KMS-11 (cell line): Measurements from ENCODE around the gene FGD6.

Experiments used
- H2AFZ ChIP-seq: fragments of 200-600 bp; sonication (generic); 2 replicates; pipeline ENCODE4 v1.6.1; 2016; ENCODE audit warnings: antibody characterized with exemption, mixed run types, low read depth
- H3K27ac ChIP-seq: fragments of 200-600 bp; sonication (generic); 2 replicates; pipeline ENCODE4 v1.6.1; 2016; ENCODE audit warnings: mild to moderate bottlenecking, mixed run types
- H3K27me3 ChIP-seq: fragments of 200-600 bp; sonication (generic); 2 replicates; pipeline ENCODE4 v1.6.1; 2017; ENCODE audit warnings: mild to moderate bottlenecking, low read depth, mixed run types, moderate library complexity; ENCODE audit not compliant: insufficient read depth
- H3K36me3 ChIP-seq: fragments of 200-600 bp; sonication (generic); 2 replicates; pipeline ENCODE4 v1.6.1; 2017; ENCODE audit warnings: mild to moderate bottlenecking, mixed run types; ENCODE audit not compliant: insufficient read depth
- H3K4me1 ChIP-seq: fragments of 200-600 bp; sonication (generic); 2 replicates; pipeline ENCODE4 v1.6.1; 2016; ENCODE audit warnings: mild to moderate bottlenecking, low read depth, mixed run types; ENCODE audit not compliant: poor library complexity, severe bottlenecking
- H3K4me2 ChIP-seq: fragments of 200-600 bp; sonication (generic); 2 replicates; pipeline ENCODE4 v1.7.0; 2016; ENCODE audit warnings: mild to moderate bottlenecking, mixed run types
- H3K4me3 ChIP-seq: fragments of 200-600 bp; sonication (generic); IDR thresholded peaks from 2 replicates; pipeline ENCODE4 v1.6.1; 2017; ENCODE audit warnings: low read depth, low read length, mixed read lengths; ENCODE audit not compliant: insufficient read depth
- H3K79me2 ChIP-seq: fragments of 200-600 bp; sonication (generic); 2 replicates; pipeline ENCODE4 v1.6.1; 2016; ENCODE audit warnings: low read depth, mixed run types; ENCODE audit not compliant: insufficient read depth
- H3K9ac ChIP-seq: fragments of 200-600 bp; sonication (generic); 2 replicates; pipeline ENCODE4 v1.6.1; 2016; ENCODE audit warnings: mild to moderate bottlenecking, mixed run types
- H4K20me1 ChIP-seq: fragments of 200-600 bp; sonication (generic); 2 replicates; pipeline ENCODE4 v1.6.1; 2016; ENCODE audit warnings: mild to moderate bottlenecking, mixed run types; ENCODE audit not compliant: insufficient read depth
- TF ChIP-seq, protein P1 (sequence below): fragments of 200-600 bp; sonication (generic); conservative IDR thresholded peaks from 2 replicates; pipeline ENCODE4 v1.6.1; 2017; ENCODE audit warnings: low read depth, mild to moderate bottlenecking, antibody characterized with exemption, low read length, moderate library complexity, mixed read lengths

Gene FGD6

DNA sequence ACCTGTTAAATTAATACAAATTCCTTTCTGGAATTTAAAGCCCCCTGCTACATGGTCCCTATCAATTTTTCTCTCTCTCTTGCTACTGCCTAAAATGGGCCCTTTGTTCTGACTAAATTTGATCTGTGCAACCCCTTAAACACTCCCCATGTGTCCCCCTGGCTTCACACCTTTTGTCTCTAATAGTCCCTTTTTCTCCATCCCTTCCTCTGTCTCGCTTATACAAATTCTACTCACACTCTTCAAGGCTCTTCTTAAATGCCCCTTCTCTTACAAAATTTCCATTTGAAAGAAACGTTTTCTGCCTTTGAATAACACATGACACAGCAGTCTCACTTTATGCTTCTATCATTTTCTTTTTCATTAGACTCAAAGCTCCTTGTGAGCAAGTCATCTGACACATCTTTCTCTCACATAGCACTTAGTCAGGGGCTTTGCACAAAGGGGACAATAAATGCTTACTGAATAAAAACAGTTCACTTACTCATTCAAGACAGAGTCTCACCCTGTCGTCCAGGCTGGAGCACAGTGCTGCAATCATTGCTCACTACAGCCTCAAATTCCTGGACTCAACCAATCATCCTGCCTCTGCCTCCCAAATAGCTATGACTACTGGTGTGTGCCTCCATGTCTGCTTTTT lies 102.4 kb downstream of the FGD6 start:
- Histone ChIP-seq H3K79me2 (no peaks in the 10 kb centered on the region), H3K9ac (no peak overlapping the region), H3K27me3 (no peaks in the 10 kb centered on the region), H3K36me3 (no peaks in the 10 kb centered on the region), H3K27ac (no peak overlapping the region), H3K4me3 (no peak overlapping the region), H2AFZ (no peak overlapping the region), H3K4me1 (peaks cover 11% of the 10 kb centered on the region), H4K20me1 (no peaks in the 10 kb centered on the region), H3K4me2 (no peak overlapping the region)
- TF ChIP-seq, protein P1, sequence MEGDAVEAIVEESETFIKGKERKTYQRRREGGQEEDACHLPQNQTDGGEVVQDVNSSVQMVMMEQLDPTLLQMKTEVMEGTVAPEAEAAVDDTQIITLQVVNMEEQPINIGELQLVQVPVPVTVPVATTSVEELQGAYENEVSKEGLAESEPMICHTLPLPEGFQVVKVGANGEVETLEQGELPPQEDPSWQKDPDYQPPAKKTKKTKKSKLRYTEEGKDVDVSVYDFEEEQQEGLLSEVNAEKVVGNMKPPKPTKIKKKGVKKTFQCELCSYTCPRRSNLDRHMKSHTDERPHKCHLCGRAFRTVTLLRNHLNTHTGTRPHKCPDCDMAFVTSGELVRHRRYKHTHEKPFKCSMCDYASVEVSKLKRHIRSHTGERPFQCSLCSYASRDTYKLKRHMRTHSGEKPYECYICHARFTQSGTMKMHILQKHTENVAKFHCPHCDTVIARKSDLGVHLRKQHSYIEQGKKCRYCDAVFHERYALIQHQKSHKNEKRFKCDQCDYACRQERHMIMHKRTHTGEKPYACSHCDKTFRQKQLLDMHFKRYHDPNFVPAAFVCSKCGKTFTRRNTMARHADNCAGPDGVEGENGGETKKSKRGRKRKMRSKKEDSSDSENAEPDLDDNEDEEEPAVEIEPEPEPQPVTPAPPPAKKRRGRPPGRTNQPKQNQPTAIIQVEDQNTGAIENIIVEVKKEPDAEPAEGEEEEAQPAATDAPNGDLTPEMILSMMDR, result no peak

DNA sequence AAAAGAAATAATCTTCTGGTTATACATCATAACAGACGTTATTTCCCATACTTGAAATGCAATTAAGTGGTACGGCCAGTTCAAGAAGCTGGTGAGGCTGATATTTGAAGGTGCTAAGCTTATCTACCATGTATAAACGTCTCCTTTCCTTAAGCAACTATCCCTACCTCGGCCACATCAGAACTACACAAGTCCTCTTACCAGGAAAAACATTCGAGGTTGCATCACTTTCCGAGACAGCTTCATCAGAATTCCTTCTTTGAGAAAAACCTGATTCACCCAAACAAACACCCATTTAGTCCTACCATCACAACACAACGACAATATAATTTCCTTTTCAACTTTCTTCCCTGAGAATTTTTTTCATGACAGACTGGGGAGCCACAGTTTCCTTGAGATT lies 109.9 kb downstream of the FGD6 start:
- H3K4me3 ChIP-seq, result no peak overlapping the region
- H3K36me3 ChIP-seq, result no peaks in the 10 kb centered on the region
- no peaks in the 10 kb centered on the region for H3K4me1 ChIP-seq
- TF ChIP-seq, protein P1, result no peak
- H3K27ac ChIP-seq, result no peak overlapping the region
- no peaks in the 10 kb centered on the region for H3K27me3 ChIP-seq
- H3K9ac ChIP-seq, result no peak overlapping the region
- H2AFZ ChIP-seq, result no peak overlapping the region
- H3K4me2 ChIP-seq, result no peak overlapping the region
- no peaks in the 10 kb centered on the region for H4K20me1 ChIP-seq
- H3K79me2 ChIP-seq, result no peaks in the 10 kb centered on the region

DNA sequence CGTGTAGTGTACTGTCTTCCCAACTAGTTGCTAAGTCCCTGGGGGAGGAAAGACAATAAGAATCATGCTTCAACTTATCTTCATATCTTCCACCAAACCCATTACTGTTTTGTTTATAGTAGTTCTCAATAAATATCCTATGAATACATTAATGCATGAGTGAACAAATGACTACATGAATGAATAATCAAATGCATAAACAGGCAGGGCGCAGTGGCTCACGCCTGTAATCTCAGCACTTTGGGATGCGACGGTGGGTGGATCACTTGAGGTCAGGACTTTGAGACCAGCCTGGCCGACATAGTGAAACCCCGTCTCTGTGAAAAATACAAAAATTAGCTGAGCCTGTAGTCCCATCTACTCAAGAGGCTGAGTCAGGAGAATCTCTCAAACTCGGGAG lies 111.7 kb downstream of the FGD6 start:
- TF ChIP-seq, protein P1, result no peak

DNA sequence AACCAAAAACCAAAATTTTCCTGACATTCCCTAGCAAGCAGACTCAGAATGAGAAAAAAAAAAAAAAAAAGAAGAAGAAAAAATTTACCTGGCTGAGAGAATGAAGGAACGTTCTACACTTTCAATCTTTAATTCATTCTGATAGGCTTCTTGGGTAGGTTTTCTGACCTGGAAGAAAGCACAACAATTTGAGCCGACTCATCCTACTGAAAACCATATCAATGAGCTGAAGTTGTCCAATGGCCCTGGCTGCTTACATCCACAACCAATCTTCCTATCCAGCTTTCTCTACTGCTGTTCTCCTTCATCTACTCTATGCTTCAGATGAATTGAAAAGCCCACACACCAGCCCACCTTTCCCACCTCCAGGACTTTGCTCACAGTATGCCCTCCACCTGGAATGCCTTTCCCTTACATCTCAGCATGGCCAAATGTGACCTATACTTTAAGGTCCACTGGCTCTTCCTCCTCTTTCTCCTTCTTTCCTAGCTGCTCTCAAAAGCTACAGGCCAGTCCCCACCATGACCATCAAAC lies 112.3 kb downstream of the FGD6 start:
- Histone ChIP-seq H2AFZ (no peak overlapping the region), H3K27me3 (no peaks in the 10 kb centered on the region), H4K20me1 (no peaks in the 10 kb centered on the region), H3K4me1 (no peaks in the 10 kb centered on the region), H3K36me3 (no peaks in the 10 kb centered on the region), H3K4me2 (no peak overlapping the region), H3K9ac (no peak overlapping the region), H3K79me2 (no peaks in the 10 kb centered on the region), H3K27ac (no peak overlapping the region), H3K4me3 (no peak overlapping the region)
- TF ChIP-seq, protein P1, result no peak

More for the DNA sequence above, 111.7 kb downstream of the FGD6 start:
- no peaks in the 10 kb centered on the region for H3K27me3 ChIP-seq
- H3K4me1 ChIP-seq, result no peaks in the 10 kb centered on the region
- H3K4me3 ChIP-seq, result no peak overlapping the region
- no peak overlapping the region for H3K9ac ChIP-seq
- no peaks in the 10 kb centered on the region for H3K36me3 ChIP-seq
- H2AFZ ChIP-seq, result no peak overlapping the region
- no peaks in the 10 kb centered on the region for H4K20me1 ChIP-seq
- H3K4me2 ChIP-seq, result no peak overlapping the region
- no peaks in the 10 kb centered on the region for H3K79me2 ChIP-seq
- no peak overlapping the region for H3K27ac ChIP-seq
